ENCODE measurements around the gene ILDR1.

Gene ILDR1

GRCh38 chr3:122023335-122023910 is 1.4 kb upstream of the ILDR1 start:
- no peak for DNase-seq (ENCODE audit: extremely low spot score)
- POLR2A ChIA-PET: no interaction called here
- TF ChIP-seq, protein P1, sequence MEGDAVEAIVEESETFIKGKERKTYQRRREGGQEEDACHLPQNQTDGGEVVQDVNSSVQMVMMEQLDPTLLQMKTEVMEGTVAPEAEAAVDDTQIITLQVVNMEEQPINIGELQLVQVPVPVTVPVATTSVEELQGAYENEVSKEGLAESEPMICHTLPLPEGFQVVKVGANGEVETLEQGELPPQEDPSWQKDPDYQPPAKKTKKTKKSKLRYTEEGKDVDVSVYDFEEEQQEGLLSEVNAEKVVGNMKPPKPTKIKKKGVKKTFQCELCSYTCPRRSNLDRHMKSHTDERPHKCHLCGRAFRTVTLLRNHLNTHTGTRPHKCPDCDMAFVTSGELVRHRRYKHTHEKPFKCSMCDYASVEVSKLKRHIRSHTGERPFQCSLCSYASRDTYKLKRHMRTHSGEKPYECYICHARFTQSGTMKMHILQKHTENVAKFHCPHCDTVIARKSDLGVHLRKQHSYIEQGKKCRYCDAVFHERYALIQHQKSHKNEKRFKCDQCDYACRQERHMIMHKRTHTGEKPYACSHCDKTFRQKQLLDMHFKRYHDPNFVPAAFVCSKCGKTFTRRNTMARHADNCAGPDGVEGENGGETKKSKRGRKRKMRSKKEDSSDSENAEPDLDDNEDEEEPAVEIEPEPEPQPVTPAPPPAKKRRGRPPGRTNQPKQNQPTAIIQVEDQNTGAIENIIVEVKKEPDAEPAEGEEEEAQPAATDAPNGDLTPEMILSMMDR (IDR thresholded peaks at IDR 0.05; ENCODE audit: control extremely low read depth, extremely low read depth, low read depth, missing control alignments): no peak
- CTCF ChIA-PET: interaction anchor here (2.4 kb wide), 1 partner anchor 18 kb away, joined by 9 read pairs; no protein-coding TSS in a partner anchor

- DNase-seq (ENCODE audit: extremely low spot score): no peak
- POLR2A ChIA-PET: no interaction called here
- TF ChIP-seq, protein P1 (IDR thresholded peaks at IDR 0.05; ENCODE audit: control extremely low read depth, extremely low read depth, low read depth, missing control alignments): no peak
- CTCF ChIA-PET: interaction anchor here (0.9 to 3.5 kb wide), 9 partner anchors 9 to 474 kb away, joined by 3 to 29 read pairs (median 11); partner anchors contain the start of gene POLQ
These were observed 1.0 kb downstream of the ILDR1 start for GRCh38 chr3:122021037-122021436.

DNA sequence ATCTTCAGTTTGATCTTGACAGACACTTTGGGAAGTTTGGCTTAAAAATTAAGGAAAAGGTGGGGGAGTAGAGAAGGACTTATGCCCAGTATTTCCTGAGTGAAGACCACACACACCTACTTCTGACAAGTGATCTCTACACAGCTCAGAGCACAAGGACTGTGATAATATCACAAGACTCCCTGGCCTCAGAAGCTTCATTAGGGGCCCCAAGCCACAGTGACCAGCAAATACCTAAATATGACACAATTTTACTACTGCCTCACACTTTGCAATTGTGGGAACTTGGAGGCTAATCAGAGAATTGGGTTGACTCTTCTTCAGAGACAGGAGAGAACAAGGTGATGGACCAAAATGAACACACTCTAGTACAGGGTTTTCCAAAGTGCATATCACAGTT is 2.6 kb downstream of the ILDR1 start:
- ChIA-PET CTCF (interaction anchor here (0.7 to 3.5 kb wide), 13 partner anchors 8 to 473 kb away, joined by 3 to 29 read pairs (median 6); partner anchors contain the start of gene POLQ), POLR2A (no interaction called here)
- DNase-seq (ENCODE audit: extremely low spot score): no peak
- TF ChIP-seq, protein P1 (IDR thresholded peaks at IDR 0.05; ENCODE audit: control extremely low read depth, extremely low read depth, low read depth, missing control alignments): no peak

DNA sequence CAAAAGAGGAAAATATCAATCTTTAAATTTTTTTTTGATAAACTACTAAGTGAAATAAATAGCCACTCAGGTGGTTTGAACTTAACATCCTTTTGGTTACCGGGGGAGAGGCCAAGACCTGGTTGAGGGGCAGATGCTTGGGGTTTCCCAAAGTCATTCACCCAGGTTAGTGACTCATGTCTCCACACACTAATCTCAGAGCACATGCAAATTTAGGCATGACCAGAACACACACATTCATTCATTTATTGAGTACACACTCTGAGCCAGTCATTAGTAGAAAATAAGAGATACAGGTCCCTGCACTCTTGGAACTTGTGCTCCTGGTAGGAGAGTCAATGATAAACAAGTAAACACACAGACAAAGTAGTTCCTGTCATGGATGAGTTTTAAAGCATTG is 7.3 kb downstream of the ILDR1 start:
- peak; percentile 73 for DNase-seq (ENCODE audit: extremely low spot score)
- TF ChIP-seq, protein P1 (IDR thresholded peaks at IDR 0.05; ENCODE audit: control extremely low read depth, extremely low read depth, low read depth, missing control alignments): no peak
- ChIA-PET POLR2A (no interaction called here), CTCF (no interaction called here)

- no peak for DNase-seq (ENCODE audit: extremely low spot score)
- ChIA-PET CTCF (interaction anchor here (0.6 to 6.7 kb wide), 5 partner anchors 7 to 90 kb away, joined by 3 to 43 read pairs (median 4); no protein-coding TSS in a partner anchor), POLR2A (no interaction called here)
- TF ChIP-seq, protein P1 (IDR thresholded peaks at IDR 0.05; ENCODE audit: control extremely low read depth, extremely low read depth, low read depth, missing control alignments): no peak
These were observed 8.6 kb downstream of the ILDR1 start for GRCh38 chr3:122013448-122013925.

DNA sequence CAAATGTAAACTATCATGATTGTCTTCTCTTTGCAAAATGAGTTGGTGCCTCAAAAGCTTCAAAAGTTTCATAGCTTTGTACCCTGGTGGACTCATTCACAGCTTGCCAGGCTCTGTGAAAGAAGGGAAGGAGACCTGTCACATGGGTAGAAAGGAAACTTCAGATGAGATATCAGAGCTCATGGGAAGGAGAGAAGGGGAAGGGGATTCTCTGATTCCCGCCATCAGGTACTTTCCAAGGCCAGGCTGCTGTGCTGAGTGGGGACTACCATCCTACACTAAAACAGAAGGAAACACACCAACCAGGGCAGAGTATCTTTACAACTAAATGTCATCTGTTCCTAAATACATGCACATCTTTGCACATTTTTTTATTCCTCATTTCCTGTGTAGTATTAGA is 9.2 kb downstream of the ILDR1 start:
- no peak for DNase-seq (ENCODE audit: extremely low spot score)
- TF ChIP-seq, protein P1 (IDR thresholded peaks at IDR 0.05; ENCODE audit: control extremely low read depth, extremely low read depth, low read depth, missing control alignments): no peak
- POLR2A ChIA-PET: interaction anchor here (1.3 kb wide), 1 partner anchor 65 kb away, joined by 4 read pairs; no protein-coding TSS in a partner anchor
- CTCF ChIA-PET: interaction anchor here (0.8 to 6.7 kb wide), 7 partner anchors 7 to 41 kb away, joined by 3 to 43 read pairs (median 5); no protein-coding TSS in a partner anchor

Measured in GM10248 (cell line).